ENCODE data around the gene OGFOD1.
A peak's percentile ranks its signal among the peaks of the same experiment; 100 is the strongest.

Gene OGFOD1

DNA sequence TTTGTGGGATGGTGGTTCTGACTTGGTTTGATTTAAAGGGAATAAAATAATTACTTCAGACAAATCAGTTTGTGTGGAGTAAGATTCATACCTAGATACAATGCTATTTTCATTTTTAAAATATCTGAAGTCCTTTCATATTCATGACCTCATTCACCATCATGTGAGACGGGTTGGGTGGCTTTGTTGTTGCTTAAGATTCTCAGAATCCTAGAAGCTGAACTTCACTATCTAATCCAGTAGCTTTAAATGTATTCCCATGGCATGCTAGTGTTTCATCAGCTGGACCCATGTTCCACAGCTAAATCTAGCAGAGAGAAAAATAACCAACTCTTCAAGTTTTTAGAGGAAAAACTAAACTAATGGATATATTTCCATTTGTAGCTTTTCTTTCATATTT, 23.3 kb upstream of the OGFOD1 start:
- DNase-seq, result no peak

DNA sequence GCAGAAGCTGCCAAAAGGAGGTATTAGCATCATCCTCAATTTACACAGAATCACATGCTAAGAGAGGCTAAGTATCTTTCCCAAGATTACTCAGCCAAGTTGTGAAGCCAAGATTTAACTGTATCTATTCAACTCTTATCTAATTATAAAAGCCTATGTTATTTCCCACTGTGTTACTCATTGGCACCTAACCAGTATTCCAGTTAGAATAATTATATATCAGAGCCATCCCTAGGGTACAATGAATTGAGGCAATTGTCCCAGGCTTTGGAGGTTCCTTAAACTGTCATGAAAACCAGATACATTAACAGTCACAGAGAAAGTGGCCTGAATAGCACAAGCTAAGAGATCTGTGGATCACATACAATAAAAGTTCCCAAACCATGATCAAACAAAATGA, 15.1 kb upstream of the OGFOD1 start:
- DNase-seq, result no peak

DNA sequence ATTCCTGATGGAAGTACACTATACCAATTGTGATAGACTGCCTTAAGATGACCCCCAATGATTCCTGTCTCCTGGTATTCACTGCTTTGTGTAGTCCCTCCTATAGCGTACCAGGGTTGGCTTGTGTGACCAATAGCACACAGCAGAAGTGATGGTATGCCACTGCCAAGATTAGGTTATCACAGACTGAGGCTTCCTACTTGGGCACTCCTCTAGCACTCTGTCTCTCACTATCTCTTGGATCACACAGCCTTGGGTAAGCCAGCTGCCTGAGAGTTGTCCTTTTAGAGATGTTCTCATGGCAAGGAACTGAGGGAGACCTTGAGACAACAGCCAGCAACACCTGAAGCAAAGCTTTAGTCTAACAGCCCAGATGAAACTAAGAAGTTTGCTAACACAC, 13.3 kb upstream of the OGFOD1 start:
- DNase-seq, result no peak

DNA sequence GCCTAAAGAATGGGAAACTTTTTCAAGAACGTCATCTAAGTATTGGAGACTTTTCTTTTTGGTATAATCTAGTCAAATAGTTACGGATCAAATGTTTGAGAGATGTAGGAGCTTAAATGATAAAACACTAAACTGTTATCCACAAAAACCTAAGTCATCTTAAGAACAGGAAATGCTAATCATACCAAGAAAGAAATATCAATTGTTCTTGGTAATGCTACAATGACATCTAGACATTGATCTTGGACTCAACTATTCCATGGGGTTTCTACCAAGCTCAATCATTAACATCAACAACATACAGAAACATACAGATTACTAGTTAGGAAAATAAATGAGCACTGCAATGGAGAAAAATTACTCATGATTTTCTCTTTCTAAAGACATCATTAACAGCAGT, 4.1 kb upstream of the OGFOD1 start:
- no peak for DNase-seq

DNA sequence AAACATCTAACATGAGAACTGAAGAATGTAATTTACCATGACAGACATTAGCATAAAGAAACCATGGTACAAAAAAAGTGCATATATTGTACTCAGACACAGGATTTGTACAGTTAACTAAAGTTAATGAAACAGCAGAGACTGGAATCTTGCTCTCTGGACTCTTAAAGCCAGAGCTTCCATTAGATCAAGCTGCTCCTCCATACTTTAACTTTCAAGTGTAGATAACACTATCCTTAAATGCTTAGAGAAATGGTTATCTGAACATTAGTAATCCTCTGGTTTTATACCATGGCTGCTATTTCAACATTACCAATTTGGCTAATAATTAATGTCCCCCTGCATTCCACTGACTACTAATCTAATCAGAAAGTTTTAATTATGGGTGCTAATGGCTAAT, 3.3 kb upstream of the OGFOD1 start:
- DNase-seq, result no peak

DNA sequence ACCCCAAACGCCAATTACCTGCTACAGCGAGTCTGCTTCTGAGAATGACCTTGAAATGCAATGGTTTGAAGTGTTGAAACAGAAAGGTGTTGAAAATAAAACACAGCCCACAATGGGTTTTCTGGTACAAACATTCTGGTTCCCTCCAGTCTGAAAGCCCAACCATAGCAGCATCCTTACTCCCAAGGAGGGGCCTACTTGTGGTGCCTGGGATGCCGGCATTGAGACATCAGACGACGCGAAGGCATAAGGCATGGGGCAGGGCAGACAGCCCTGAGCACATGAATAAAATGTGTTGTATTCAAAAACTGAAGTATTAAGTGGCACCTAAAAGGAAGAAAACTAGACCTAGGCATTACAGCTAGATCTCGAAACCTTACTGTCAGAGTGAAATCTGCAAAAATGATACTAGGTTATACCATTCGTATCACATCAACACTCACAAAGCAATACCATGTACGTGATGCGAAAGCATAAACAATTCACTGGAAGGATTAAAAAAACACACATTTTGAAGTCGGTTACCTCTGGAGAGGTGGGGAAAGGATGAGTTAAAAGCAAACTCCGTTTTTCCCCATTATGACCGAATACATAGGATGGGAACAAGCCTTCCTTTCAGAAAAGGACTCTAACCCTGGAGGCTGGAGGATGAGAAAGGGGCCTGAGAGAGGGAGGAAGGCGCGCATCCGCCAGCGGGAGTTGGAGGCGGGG, 924 bp upstream of the OGFOD1 start:
- no peak for DNase-seq

DNA sequence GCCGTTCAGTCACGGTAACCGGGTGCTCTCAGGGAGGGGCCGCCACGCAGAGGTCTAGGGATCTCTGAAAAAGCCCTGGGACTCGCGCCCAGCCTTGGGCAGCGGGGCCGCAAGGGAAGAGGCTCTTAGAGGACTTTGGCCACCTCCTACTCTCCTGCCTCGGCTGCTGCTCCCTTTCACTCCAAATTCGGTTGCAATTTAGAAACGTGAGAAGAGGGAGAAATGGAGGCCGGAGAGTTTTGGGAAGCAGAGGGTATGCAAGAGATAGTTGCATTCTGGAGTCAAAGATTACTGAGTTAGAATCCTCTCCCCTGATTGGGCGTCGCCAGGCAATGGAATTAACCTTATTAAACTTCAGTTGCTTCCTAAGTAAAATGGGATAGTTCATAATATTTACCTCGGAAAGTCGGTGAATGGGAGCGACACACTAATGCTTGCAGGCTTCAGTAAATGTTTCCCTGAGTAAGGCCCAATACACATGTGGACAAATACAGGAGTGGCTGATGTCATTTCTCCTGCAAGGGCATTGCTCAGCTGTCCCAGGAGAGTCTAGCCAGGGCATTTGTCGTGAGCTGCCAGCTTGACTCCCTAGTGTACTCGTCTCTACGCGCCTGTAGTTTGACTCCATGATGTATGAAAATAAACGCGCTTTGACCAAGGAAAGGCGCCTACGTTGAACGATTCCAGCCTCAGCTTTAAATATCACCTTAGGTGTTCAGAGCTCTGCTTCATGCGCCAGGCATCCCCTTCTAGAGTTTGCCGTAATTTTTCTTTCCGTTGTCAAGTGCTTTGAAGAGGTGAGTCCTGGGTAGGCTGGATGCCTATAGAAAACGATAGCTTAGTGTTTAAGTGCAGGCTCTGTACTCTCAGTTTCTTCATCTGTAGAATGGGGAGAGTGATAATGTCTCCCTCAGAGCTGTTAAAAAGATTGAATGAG, 667 bp downstream of the OGFOD1 start:
- DNase-seq, result no peak

DNA sequence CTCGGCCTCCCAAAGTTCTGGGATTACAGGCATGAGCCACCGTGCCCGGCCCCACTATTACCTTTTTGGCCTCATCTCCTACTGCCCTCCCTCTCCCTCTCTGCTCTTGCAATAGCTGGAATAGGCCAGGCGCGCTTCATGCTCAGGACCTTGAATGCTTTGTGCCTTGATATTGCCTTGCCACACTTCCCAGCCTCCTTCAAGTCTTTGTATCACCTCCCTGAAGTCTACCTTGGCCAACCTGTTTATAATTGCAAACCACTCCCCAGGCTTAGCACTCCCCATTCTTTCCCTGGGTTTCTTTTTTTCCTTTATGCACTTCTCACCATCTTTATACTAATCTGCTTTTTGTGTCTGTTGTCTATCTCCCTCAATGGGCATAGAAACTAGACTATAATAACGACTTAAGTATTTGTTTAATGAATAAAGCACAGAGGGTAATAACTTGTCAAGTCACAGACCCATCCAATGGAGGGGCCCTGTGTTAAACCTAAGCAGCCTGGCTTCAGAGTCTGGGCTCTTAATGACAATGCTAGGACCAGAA, 6.6 kb downstream of the OGFOD1 start:
- no peak for DNase-seq

DNA sequence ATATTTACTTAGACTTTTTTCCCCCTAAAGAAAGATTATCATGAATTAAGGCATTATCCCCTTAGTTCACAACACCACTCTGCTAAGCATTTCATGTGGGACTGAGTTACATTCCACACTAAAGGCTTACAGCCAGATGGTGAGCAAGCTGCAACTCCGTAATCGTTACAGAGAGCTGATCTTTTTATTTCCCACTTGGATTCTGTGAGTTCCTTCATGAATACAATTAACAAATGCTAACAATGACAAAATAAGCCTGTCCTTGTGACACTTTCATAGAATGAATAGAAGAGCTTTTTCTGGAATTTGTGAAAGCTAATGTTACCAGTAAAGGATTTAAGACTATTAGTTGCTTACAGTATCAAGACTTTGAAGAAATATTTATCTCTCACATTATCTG, 8.7 kb downstream of the OGFOD1 start:
- DNase-seq, result no peak

DNA sequence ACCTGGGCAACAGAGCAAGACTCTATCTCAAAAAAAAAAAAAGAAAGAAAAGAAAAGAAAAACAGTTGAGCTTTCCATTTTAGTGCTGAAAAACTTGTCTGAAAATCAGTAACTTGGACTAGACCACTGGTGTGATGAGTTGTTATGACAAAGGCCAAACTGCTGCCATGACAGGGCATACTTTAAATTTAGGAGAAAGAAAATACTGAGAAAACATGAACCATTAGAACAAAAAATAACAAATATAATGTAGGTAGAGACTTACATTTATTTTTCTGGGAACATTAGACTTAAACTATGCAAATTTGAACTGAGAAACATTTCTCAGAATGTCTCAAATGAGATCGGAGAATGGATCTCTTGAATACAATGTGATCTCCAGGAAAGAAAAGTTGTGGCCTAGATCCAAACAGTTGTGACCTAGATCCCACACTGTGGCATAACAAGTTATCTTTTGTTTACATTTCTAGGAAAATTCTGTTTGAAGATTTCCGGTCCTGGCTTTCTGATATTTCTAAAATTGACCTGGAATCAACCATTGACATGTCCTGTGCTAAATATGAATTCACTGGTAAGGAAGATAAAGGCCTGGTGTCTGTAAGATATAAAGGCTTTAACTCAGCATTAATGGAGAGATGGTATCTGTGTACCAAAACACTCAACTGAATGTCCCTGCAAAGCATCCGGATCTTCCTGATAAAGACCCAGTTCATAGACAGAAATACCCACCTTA, 10.9 kb downstream of the OGFOD1 start:
- no peak for DNase-seq

DNA sequence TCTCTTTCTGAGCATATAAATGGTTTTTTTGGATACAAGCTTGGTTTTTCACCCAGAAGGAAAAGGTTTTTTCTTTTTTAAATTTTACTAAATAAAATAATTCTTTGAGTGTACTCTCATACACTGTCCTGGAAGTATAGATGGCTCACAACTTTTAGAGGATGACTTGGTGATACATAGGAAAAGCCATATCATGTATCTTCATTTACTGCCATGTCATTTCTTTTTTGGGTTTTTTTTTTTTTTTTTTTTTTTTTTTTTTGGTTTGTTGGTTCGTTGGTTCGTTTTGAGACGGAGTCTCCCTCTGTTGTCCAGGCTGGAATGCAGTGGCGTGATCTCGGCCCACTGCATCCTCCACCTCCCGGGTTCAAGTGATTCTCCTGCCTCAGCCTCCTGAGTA, 11.8 kb downstream of the OGFOD1 start:
- DNase-seq, result no peak

DNA sequence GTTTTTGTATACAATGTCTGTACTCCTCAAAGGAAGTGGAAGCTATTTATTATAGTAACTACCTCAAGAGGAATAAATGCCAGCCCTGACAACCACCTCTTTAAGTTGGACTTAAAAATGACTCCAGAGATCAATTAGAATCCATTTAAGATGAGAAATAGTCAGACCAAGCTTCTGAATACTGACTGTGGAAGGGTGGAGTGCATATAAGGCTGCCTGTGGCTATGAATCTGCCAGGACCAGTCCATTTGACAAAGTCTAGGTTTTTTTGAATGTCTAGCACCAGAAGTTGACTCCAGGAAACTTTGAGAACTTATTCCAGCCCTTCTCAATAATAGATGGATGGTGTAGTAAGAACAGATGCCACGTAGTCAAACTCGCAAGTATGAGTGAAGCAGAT, 15.0 kb downstream of the OGFOD1 start:
- no peak for DNase-seq

DNA sequence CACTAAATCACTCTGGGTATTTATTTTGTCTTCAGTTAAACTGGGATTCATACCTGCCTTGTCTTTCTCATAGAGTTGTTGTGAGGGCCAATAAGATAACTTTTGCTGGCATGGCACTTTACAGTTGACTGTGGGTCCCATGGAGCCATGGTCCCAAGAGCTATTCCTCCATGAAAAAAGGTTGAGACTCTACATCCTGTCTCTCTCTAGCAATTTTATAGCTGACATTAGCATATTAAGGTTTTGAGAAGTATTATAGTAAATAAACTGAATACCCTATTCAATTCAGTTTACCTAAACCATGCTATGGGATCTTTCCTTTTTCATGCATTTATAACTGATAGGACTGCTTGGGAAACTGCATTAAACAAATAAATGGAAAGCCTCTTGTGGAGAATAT, 17.4 kb downstream of the OGFOD1 start:
- no peak for DNase-seq

DNA sequence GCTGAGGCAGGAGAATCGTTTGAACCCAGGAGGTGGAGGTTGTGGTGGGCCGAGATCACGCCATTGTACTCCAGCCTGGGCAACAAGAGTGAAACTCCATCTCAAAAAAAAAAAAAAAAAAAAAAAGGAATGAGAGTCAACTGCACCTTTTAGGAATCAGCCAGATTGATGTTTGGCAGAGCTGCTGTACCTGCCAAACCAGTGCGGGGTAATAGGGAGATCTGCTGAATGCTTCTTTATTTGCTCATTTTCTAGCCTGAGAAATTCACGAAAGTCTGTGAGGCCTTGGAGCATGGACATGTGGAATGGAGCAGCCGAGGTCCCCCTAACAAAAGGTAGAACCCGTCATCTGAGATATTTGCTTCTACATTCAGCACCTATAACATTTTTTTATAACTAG, 18.4 kb downstream of the OGFOD1 start:
- no peak for DNase-seq

DNA sequence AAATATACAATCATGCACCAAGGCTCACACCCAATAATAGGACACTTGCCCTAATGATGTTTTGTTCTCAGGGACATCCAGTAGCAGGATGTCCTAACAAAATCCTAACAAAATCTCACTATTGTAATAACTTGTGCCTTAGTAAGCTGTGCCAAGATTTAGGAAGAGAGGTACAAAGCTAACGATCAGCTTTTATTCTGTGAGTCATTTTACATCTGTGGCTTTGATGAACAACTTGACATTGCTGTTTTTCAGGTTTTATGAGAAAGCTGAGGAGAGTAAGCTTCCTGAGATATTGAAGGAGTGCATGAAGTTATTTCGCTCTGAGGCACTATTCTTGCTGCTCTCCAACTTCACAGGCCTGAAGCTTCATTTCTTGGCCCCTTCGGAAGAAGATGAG, 18.9 kb downstream of the OGFOD1 start:
- no peak for DNase-seq

DNA sequence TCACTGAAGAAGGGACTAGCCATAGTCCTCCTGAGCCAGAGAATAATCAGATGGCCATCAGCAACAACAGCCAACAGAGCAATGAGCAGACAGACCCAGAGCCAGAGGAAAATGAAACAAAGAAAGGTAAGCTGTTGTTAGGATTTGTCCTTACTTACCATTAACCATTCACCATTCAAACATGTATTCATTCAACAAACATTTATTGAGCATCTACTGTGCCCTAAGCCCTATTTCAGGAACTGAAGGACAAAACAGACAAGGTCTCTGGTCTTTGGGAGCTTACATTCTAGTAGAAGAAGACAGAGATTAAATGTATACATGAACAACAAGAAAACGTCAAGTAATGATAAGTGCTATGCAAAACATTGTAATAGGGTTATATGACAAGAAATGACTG, 19.3 kb downstream of the OGFOD1 start:
- DNase-seq, result no peak

DNA sequence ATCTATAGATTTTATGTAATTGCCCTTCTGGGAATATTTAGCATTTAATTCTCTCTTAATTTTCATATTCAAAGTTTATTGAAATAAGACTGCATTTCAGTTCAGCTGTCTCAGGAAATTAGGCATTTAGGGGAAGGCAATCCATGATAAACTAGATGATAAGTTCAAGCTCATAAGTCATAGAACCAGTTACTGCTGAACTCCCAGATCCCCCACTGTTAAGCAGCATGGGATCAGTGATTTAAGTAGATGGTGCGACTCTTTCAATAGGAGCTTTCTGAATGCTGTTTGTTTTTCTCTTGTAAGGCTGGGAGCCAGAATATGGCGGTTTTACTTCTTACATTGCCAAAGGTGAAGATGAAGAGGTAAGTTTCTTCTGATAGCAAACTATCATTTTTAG, 23.8 kb downstream of the OGFOD1 start:
- DNase-seq, result no peak

DNA sequence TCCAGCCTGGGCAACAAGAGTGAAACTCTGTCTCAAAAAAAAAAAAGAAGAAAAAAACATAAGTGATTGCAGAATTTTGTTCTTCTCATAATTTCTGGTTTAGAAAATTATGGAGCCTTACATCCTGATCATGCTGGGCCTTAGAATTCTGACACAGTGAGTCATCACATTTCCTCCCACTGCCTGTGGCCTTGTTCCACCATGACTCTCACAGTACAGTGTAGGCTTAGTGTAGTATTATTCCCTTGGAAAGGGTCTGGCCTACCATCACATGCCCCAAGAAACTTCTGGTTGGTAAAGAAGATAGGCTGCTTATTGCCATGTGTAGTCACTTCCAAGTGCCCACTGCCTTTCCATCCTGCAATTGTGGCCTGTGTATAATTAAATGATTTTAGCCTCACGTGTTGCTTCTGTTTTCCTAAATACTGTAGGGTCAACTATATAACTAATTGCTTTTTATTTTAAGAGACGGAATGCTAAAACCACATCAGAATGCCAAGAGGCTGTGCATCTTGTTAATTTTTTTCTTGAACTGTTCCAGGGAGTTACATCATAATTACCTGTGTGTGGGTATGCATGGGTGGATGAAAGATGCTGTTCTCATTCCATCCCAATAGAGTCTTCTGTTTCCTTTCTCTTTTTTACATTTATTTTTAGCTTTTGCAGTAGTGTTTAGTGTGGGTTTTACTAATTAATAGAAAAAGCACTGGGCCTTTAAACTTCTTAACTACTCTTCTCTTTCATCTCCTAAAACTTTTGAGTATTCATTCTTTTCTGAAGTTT, 25.9 kb downstream of the OGFOD1 start:
- peak in 1 of 2 donors; percentile 54 for DNase-seq

DNA sequence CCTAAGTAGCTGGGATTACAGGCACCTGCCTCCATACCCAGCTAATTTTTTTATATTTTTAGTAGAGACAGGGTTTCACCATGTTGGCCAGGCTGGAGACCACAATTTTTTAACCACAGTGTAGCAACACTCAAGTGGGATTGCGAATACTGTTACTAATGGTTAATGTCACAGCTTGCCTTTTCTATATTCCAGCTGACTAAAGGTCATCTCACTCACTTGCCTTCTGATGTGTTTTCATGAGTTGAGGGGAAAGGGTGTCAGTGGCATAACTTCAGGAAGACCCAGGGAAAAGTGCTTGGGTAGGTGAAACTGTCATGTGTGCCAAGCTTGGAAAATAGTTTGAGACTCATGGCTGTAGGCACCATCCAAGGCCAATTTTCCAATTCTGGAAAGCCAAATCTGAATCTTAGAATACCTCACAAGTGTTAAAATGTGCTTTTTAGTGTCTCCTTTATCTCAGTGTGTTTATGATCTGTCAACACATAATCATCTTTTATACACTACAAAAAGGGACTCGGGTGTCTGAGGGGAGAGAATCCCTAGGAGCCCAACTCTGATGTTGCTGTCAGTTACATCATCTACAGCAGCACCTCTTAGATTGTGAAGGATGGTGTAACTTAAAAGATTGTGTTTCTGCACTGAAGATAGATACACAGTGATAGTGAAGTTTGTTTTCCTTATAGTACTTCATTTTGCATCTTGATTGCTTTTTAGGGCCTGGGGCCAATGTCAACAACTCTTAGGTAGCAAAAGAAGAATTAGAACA, 27.1 kb downstream of the OGFOD1 start:
- no peak for DNase-seq

DNA sequence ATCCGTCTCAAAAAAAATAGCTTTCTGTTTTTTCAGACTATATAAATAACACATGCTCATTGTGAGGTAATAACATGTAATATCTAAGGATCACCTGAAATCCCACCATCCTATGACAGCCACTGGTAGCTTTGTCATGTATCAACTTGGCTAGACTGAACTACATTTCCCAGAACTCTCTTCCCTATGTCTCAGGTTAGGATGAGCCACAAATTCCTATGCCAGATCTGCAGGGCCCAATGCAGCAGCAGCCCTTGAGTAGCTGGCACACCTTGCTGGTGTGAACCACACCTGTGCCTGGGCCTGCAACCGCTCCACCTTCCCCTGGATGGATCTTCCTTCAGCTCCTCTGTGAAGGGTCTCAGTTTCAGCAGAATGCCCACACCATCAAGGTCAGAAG, 28.1 kb downstream of the OGFOD1 start:
- DNase-seq, result no peak

DNA sequence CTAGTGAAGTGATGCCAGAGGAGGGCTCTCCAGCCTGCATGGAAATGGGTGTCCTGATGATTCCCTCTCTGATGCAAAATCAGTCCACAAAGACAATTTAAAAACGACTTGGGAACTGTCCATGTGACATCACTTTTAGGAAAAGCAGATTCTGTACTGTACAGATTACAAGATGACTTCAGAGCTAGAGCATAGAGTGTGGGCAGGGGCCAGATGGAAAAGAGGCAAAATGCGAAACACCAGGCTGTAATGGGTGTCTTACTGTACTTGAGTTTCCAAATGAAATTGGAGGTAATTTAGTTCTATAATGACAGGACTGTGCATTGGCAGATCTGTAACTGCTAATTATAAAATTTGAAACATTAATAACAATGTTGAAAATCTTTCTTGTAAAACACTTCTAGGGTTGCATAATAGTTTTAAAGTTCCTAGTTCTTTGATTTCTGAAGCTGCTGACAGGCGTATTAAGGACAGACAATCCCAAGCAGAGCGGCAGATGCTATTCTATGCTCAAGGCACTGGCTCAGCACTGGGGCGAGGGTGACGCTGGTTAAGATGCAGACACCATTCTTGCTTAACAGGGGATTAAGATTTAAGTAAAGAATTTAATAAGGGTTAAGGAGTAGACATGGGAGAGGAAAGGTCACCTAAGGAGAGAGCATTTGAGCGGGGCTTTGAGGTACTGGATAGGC, 29.6 kb downstream of the OGFOD1 start:
- DNase-seq, result no peak

Data from bone marrow (tissue), 2 donors.